SKM-1 treated with dmso at 0.1 percent for 144 hours (cell line): ENCODE results near the gene AUTS2.
A peak's percentile ranks its signal among the peaks of the same experiment; 100 is the strongest.
"Not testable (repeated sequence)": the region's sequence is repeated elsewhere in the genome, so short reads cannot be mapped to it uniquely, and the experiment has no call there.

Experiments used
- DNase-seq: peaks from one replicate; lab custom pipeline; 2025; ENCODE audit not compliant: unreplicated experiment; lab: John Stamatoyannopoulos, UW

AUTS2 gene

DNA sequence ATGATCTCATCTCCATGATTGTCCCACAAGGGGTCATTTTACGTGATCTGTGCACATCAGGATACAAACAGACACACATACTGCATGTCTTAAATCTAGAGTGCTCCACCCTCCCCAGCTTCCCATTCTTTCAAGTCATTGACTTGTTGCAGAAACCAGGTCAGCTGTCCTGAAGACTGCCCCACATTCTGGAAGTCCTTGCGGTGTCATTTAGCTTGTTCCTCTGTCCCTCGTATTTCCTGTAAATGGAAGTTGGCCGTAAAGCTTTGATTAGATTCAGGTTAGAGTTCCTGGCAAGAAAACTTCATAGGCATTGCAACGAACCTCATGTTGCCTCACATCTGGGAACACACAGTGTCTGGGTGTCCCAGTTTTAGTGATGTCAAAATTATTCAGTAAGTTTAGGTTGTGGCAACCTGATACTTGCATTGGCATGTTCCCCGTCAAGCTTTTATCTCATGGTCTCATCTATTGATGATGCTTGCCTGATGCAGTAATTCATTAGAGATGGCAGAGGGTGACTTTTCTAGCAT is 1116.3 kb downstream of the AUTS2 start:
- no peak for DNase-seq

DNA sequence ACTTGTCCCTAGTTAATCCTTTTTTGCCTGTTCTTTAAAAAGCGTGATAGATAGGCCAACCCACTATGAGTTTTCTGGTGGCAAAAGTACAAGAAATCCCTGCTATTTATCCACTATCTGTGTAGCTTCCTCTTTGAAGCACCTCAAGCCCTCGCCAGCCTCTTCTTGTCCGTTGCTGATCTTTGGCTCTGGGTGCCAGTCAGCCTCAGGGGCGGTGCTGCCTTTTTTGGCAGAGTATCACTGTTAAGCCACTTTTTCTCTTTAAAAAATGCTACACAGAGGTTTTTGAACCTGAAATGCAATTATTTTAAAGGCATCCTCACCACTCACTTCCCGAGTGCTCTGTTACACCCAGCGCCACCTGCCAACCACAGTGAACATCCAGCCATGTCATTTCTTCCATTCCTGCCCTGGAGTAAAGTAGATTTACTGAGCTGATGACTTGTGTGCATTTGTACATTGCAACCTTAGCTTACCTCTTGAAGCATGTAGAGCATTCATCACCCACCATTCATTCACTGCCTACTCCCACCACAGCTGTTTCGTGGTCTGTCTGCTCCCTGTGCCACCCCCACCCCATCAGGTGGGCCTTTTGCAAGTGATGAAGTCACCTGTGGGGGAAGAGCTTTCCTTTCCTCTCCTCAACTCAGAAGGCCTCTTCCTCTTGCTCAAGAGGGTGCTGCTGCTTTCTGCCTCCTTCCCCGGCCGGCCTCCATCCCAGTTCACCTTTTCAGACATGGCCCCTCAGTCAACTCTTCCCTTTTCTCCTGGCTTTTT is 1119.5 kb downstream of the AUTS2 start:
- no peak for DNase-seq

DNA sequence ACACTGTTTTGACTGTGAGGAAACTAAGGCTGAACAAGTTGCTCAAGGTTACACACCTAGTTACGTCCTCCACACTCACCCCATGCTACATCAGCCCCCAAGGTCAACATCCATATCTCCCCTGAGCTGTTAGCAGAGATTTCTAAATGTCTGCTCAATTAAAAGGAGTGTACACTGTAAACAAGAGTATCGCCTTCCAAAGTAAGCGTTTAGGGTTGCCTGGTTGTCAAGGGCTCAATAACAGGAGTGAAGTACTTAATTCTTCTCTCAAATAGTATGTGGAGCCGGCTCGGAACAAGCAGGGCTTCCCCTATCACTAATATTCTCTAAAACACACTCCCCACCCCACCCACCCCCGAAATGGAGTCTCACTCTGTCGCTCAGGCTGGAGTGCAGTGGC is 1120.8 kb downstream of the AUTS2 start:
- no peak for DNase-seq

DNA sequence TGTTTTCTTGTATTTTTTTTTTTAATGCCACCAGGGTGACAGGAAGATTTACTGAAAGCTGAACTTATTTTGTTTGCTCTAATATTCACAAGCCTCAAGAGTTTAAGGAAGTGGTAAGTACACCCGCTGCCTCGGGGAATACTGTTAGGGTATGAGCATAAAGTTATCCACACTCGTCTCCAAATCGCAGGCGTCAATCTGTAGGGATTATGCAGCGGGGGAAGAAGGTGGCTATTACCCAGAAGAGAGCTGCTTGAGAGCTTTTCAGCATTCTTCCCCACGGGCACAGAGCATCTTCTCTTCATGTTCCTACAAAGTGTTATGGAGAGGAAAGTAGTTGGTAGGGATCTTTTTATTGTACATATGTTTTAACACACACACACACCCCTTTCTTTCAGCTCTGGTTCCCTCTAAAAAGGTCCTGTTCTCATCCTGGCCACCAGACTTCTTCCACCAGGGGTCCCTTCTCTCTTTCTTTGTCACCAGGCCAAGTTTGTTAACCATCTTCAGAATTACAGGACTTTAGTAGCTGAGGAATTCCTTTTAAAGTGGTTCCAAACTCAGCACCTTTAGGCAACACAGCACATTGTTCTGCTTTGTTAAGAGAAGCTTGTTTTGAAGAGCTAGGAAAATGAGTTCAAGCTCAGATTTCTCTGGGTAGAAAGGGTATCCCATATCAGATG is 1122.1 kb downstream of the AUTS2 start:
- DNase-seq = no peak

DNA sequence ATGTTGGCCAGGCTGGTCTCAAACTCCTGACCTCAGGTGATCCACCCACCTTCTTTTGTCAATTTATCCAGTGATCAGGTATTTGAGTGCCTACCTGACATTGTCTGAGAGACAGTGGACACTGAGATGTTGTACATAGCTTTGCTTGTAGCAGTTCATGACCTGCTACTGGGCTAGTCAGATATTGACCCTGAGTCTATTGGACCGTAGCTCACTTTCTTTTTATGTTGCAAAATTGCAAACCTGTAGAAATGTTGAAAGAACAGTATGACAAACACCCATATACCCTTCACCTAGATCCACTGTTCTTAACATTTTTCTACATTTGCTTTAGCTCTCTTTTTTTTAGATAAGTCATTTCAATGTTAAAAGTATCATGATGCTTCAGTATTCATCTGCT is 1123.2 kb downstream of the AUTS2 start:
- no peak for DNase-seq

DNA sequence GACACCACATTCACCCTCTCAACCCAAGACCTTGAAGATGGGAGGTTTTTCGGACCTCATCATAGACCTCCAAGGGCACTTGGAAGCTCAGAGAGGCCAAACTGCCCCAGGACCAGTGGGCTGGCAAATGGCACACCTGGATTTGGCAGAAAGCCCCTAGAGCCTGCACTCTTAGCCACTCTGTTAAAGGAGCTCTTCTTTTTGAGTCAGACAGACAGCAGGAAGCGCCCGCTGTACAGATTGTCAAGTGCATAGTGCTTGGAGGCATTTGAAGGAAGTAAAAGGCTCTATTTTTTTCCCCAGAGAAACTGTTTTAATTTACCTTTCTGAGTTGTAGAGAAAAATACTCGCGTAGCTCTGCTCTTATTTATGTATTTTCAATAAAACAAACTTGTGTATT is 1125.1 kb downstream of the AUTS2 start:
- no peak for DNase-seq

DNA sequence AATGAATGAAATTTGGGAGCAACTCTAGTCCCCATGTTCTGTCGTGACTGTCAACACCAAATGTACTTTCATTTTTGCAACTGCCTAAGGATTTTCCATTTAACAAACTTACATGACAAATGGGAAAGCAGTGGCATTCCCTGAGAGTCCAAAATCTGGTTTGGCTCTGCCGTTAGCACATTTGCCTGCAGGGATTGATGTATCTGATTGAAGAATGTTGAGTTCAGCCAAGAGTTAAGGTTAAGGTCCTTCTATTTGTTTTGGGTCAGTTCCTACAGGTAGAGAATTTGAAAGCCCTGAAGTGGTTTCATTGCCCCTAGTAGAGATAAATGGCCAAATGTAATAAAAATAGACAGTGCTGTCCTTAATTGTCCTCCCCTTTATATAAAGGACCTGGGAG is 1127.2 kb downstream of the AUTS2 start:
- DNase-seq = no peak

DNA sequence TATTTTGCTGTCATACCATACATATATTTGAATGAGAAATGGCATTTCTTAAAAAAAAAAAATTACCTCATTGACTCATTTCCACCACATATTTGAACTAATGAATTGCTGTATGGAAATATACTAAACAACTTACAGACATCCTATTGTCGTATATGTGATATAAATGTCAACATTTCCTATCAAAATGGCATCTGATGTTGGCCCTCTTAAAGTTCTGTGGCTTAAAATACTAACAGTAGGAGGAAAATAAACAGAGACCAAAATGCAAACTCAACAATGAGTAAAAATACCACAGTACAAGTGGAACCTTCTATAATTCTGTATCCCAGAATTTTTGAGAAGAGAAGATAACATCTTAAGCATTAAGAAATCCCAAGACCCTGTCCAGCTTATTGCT is 1128.0 kb downstream of the AUTS2 start:
- no peak for DNase-seq

DNA sequence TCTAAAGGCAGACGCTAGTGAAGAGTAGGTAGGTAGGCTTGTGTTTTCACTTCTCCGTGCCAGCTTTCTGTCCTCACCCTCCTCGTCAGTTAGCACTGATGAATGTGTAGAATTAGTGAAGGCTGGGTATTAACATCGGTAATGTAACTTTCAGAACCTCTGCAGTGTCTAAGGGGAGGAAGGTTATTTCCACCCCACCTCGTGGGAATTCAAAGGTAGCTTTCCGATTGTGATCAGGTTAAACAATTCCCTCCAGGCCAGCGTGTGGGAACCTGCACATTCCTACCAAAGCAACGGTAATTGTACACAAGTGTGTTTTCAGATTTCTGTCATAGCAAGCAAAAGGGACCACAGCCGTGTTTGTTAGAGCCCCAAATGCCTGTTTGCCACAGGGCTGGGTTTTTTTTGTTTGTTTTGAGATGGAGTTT is 1128.7 kb downstream of the AUTS2 start:
- no peak for DNase-seq

DNA sequence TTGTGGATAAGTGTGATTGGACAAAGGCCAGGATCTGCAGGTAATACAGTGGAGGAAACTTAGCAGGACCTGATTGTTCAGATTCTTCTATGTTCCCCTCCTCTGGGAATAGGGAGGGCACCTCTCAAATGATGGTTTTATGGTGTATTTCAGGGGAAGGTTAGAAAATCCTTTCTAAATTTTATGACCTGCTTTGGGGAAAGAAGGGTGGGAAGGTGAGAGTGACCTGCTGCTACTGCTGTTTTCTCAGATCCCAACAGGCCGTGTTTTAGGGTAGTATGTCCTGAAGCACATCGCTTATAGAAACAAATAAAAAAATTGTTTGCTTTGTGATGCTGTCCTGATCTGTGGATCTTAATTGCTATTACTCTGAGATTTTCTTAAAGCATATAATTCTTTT is 1129.6 kb downstream of the AUTS2 start:
- DNase-seq = no peak

DNA sequence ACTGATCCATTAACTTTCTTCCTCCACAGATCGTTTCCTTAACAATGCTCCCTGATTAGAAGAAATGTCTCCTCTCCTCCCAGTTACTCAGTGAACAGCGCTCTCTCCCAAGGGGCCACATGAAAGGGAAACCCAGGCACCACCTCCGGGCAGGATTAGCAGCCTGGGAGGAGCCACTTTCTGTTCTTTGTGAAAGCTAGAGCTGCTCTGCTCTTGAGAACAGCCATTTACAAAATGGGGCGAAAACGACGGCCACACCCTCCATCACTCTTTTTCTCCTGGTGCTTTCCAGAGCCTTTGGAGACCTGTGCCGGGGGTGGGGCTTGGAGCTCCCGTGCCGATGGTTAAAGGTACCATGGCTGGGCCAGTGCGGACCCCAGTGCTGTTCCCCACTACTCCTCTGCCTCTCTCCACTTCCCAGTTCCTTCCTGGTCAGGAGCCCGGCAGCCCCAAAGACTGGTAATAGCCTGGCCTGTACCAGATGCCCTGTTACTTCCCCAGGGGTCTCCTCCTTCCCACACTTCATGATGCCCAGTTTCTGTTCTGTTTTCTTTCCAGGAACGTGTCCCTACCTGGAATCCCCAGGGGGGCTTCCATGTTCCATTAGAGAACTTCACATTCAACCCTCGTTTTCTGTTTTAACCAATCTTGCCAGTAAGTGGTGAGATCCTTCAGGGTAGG is 1130.7 kb downstream of the AUTS2 start:
- DNase-seq = no peak

DNA sequence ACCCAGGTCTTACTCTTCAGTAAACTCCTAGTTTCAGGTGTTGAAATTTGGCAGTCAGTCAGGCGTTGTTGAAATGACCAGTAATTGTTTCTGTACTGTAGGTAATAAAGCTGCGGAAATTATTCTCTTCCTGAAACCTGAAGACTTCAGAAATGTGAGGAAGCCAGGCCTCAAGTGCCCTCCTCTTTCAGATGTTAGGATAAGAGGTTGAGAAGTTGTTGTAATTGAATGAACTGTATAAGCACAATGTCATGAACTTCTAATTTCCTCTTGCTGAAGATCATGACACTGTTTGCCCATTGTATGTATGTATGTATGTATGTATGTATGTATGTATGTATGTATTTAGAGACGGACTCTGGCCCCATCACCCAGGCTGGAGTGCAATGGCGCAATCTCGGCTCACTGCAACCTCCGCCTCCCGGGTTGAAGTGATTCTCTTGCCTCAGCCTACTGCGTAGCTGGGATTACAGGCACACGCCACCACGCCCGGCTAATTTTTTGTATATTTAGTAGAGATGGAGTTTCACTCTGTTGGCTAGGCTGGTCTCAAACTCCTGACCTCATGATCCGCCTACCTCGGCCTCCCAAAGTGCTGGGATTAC is 1131.4 kb downstream of the AUTS2 start:
- DNase-seq = not testable (repeated sequence)

DNA sequence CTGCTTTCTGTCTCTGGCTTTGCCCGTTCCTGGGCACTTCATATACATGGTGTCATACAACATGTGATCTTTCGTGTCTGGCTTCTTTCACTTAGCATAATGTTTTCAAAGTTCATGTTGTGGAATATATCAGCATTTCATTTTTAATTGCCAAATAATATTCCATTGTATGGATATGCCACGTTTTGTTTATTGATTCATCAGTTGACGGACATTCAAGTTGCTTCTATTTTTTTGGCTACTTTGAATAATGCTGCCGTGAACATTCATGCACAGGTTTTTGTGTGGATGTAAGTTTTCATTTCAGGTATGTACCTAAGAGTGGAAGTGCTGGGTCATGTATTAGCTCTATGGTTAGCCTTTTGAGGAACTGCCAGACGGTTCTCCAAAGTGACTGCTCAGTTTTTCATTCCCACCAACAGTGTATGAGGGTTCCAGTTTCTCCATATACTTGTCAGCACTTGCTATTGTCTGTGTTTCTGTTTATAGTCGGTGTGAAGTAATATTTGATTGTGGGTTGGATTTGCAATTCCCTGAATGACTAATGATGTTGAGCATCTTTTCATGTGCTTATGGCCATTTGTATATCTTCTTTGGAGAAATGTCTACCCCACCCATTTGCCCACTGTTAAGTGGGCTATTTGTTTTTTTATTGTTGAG is 1132.3 kb downstream of the AUTS2 start:
- DNase-seq = no peak

DNA sequence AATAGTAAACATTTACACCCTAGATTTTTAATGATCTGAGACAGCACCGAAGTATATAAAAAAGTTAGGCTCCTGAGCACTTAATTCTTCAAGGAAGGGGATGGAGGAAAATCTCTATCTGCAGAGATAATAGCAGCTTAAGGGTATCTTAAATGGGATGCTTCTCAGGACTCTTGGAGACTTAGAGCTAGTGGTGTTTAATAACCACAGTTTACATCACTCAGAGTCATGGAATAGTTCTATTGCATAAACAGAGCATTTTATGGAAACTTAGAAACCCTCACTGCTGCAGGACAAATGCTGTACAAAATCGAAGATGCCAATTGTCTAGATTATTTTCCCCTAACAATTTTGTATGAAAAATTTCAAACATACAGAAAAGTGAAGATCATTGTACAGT is 1134.8 kb downstream of the AUTS2 start:
- no peak for DNase-seq

DNA sequence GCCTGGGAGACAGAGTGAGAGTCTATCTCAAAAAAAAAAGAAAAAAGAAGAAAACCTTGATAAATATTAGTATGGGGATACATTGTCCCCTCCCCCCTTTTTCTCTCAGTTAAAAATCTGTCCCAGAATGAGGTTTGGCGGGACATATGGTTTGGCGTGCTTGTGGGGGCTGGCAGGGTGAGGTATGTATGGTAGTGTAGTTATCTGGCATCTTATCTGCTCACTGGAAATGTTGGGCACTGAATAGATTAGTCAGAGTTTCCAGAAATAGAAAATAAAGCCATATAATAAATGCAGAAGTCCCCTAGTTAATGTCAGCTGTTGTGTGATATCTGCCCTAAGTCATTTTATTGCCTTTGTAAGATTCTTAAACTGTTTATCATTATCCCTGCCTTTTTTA is 1136.1 kb downstream of the AUTS2 start:
- no peak for DNase-seq

DNA sequence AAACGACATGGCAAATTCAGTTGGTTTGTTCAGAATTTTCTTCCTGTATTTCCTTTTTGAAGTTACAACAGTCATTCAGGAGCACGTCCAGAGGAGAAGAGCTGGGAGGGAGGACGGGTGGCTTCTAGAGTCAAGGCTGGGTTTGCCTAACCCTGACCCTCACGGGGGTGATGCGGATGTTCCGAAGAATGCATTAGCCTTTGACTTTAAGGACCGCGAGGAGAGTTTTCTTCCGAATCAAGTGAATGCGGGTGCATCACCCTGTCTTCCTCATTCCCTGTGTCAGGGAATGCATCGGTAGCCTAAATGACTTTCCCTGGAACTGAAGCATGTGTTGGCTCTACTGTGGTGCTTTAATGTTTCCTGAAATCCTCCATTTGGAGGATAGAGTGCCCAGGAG is 1137.0 kb downstream of the AUTS2 start:
- no peak for DNase-seq

DNA sequence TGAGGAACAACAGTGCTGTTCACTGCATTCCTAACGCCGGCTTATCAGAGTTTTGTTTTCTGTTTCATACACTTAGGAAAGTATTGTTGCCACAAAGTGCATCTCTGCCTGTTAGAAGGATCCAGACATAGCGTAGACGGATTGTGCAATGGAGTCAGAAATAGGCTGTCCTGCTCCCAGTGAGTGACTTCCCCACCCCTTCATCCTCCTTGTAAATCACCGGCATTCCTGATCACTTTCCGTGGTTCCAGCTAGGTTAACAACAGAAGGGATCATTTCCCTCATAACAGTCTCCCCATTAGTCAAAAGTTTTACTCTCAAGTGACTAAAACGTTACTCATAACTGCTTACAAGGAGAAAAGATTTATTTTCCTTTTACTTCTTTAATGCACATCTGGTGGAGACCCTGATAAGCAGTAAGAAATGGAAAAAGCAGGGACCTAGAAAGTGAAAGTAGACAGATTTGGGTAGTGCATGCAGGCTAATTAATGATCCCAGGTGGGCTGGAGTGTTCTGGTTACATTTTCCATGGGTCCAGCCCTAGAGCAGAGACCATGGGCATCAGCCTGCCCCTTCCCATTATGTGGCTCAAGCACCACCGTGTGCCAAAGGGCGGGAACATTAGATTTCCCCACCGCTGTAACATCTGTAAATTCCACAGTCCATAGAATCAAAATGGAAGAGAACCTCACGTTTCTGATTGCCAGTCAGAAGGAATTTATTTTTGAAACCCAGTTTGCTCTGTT is 1138.6 kb downstream of the AUTS2 start:
- DNase-seq = no peak

DNA sequence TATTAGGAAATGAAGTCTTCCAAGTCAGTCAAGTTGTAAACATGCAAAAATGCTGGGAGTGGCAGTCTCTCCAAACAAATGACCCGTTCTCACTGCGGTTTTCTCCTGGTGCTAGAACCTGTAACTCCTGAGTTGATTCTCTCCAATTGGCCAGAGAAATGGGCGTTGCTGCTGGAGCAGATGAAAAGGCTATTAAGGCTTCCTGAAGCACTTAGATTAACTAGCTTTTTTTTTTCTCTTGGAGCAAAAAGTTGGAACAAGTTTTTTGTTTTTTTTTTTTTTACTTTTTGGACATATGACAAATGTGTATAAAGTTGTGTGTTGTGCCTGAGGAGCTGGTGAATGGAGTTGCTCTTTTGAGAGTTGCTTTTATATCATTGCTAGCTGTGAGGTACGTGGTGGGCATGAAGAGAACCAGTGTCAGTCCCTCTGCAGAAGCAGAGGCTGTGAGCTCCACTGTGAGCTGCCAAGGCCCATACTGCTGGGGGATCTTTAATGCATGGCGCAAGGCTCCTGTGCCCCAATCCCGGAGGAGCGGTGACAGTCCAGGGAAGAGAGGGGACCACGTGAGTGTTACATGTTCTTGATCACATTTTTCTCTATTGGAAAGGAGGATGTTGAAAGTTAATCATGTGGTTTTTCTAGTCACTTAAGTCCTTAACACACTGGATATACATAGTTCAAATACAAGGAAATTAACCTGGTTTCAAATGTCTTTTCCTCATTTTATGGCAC is 1140.0 kb downstream of the AUTS2 start:
- DNase-seq = no peak

DNA sequence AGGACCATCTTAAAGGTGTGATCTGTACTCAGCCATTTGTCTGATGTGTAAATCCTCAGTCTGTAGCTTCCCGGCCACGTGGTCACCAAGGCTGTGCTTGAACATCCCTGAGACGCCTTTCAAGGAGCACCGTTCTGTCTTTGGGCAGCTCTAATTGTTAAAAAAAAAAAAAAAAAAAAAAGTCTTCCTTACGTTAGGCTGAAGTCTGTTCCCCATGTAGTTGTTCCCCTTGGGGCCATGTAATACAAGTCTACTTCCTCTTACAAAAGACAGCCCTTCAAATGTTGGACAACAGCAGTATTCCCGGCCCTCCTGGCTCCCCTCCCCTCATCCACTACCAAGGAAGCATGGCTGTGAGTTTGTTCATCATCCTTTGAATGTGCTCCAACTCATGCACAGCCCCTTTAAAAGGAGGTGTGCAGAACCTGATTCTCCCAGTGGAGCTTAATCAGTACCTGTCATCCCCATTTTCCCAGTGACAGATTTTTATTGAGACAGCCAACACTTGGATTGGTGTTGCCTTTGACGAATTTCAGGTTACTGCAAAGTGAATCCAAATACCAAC is 1141.5 kb downstream of the AUTS2 start:
- peak; percentile 22 for DNase-seq
